ENCODE measurements around the gene LRMDA.
A peak's percentile ranks its signal among the peaks of the same experiment; 100 is the strongest.

The LRMDA gene

DNA sequence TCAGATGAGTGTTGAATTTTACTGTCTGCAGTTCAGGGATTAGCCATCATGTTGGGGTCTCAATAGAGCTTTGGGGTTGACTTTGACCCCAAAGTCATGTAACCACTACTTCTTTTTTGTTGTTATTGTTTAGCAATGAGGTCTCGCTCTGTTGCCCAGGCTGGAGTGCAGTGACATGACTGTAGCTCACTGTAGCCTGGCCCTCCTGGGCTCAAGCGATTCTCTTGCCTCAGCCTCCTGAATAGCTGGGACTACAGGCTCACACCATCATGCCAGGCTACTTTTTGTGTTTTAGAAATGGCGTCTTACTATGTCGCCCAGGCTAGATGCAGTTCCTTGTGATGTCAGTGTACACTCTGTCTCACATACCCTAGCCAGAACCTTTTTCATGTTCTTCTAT is 598.4 kb downstream of the LRMDA start:
- no peak for DNase-seq (ENCODE audit: low read depth)

DNA sequence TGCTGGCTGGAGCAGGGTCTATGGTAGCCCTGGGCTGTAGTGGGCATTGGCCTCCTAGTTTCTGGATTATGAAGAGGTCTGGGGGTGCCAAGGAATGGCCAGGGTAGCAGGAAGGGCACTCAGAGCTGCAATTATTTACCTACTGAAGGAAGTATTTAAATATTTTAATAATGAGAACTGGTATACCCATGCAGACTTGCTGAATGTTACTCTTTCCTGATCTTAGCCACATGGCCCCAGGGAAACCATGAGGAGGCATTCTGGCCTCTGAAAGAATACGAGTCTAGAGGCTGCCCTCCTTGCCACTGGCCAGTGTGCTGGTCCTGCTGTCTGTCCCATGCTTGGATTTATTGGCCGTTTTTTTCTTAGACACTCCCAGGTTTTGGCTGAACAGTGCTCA is 599.7 kb downstream of the LRMDA start:
- DNase-seq (ENCODE audit: low read depth) = no peak

DNA sequence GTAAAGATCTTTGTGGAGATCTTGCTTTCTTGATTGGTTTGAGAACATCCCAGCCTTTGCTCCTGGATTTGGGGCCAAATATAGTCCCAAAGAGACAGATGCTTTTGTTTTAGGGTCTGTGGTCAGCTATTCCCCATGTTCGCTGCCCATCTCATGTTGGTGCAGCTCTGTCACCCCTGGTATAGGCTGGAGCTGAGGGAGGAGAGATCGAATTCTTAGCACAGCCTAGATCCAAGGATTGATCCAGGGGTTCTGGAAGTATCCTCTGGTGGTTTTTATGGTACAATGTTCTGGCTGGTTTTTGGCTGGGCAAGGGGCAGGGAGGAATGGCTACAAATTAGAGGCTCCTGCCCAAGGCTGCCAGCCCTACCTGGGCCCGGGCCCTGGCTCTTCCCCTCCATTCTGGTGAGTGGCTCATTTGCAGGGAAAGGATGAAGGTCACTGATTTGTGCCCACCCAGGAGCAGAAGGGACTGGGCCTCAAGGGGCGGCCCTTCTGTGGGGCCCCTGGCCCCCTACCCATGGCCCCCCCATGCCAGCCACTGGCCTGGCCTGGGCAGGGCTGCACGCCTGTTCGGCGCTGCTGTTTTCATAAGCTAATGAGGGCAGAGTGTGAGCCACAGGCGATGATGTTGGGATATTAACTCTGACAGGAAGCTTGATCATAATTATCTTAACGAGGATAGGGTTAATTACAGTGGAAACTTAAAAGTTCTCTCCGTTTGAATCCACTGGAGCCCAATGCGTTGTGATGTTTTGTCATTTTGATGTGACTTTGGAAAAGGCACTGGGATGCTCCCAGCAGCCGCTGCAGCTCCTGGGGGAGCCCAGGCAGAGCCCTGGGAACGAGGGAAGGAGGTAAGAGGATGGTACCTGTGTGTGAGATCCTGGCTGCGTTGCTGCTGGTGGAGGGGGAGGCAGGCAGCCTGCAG is 600.6 kb downstream of the LRMDA start:
- DNase-seq (ENCODE audit: low read depth) = no peak

DNA sequence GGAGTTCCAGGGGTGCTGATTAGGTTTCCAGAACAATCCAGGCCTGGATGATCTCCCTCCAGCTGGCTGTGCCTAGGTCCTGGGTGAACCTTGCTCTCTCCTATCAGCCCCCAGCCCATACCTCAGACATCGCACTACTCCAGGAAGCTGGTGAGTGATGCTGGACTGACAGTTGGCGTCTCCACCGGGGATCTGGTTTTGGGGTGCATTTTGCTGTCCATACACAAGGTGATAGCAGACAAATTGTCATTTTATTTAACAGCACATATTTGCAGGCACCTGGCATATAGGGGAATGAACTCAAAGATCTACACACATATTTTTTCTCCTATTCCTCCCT is 601.2 kb downstream of the LRMDA start:
- no peak for DNase-seq (ENCODE audit: low read depth)

DNA sequence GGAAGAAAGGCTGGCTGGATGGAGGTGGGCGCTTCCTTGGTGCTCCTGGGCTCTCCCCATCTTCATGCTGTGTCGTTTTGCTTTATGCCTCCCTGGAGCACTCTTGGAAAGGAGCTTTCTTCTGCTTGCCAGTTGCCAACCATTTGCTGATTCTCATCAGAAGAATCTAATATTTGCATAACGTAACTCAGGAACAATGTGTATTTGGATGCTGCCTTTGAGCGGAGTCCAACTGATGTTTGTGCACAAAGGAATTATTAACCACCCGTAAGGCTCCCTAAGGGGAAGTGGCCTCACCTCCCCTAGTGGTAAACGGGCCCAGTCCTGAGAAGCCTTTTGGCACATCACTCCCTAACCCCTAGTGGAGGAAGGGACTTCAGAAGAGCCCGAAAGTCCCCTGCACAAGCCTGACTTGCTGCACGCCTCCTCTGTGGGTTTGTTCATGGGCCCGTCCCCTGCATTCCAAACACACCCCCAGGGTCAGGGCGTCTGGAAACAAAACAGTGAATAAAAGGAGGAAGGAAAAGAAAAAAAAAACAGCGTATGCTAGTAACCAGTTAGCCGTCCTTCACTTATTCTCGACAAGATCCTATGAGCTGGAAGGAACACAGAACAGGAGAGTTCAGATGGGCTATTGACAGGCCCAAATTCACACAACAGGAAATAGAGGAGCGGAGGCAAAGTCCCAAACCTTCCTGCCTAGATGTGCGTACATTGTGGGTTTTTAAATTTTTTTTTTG is 602.2 kb downstream of the LRMDA start:
- DNase-seq (ENCODE audit: low read depth) = peak; percentile 1

DNA sequence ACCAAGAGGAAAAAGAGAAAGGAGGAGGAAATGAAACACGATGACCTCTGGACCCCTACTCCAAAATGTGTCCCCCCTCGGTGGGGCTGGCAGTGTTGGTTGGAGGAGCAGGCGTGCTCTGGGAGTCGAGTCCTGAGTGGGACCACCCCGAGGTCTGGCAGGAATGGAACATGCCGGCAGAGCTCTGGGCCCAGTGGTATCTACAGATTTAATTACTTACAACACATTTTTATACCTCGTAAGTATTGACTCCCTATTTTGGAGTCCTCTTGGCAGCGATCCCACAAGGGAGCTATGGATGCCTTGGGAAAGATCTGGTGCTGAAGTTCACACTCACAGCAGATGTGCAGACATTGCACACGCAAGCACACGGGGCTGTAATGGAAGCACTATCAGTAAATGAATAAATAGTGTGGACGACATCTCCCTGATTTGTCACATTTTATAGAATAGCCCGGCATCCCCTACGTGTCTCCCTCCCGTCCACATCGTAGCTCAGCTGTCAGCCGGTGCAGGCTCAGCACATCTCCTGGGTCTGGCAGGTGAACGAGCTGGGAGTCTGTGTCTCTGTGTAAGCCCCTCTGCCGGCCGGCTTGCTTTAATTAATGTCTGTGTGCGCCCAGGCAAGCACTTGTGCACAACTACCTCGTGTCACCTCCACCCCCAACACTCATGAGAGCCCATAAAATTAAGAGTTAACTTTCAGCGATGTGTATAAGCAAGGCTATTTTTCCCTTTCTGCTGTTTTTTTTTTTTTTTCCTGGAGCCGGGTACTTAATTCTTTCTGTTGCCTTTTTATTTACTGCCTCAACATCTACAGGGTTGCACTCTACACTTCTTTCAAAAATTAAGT is 603.2 kb downstream of the LRMDA start:
- no peak for DNase-seq (ENCODE audit: low read depth)

DNA sequence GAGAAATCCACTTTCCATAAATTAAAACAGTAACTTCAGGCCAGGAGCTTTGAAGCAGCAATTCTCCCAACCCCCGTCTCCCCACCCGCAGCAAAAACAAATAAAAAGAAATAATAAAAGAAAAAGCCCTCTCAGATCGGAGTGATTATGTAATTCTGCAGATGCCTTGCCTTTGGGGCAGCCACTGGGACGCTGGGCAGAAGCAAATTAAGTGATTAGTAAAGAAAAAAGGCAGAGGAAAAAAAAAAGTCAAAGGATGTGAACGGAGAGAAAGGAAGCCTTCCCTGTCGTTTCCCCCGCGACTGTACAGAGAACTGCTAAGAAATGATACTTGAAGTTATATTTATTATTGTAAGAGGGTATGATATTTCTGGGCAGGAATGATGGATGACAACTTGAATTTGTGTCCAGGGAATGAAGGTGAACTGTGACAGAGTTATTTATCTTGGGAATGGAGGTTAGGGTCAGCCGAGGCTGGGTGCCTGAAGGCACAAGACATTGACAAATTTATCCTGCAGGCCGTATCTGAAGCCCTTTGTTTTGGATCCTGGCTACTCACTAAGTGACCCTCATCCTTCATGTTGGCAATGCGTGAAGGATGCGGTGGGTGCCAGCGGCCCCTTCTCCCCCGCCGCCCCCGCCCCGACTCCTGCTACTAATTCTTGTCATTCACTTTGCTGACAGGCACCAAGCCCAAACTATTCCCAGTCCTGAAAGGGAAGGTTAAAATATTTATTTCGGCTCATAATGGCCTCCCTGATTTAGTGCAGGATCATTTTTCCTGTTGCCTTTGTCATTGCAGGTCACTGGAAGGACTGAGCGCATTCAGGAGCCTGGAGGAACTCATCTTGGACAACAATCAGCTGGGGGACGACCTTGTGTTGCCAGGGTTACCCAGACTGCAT is 604.0 kb downstream of the LRMDA start:
- DNase-seq (ENCODE audit: low read depth) = no peak

DNA sequence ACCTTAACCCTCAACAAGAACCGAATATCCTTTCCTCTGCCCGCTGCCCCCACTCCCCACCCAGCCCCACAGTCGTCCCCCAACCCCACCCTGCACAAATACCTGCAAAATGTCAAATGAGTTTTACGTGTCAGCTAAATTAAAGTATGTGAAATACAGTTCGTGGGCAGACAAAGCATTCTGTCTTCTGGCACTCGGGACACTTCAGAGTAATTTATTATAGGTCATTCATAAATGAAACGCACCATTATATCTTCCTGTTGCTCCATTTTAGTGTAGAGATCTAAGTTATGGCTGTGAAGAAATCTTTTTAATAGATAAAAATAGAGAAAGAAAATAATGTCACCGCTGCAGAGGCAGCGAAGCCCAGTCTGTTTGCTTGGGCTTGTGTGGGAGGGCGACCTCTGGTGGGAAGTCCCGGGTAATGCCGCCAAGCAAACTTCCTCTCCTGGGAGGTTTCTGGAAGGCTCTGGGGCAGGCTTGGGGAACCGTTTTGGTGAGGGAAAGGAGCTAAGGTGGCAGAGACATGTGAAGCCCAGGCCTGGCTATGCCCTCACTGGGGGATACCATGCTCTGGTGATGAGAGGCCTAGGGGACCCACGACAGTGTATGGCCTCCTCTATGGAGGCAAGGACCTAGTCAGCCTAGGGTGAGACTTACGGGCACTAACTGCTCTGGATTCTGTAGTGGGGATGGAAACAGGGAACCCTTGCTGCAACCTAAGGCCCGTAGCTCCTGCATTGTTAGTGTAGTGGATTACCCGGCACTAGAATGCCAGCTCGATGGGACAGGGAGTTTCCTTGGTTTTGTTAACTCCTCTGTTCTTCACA is 604.9 kb downstream of the LRMDA start:
- peak; percentile 54 for DNase-seq (ENCODE audit: low read depth)

DNA sequence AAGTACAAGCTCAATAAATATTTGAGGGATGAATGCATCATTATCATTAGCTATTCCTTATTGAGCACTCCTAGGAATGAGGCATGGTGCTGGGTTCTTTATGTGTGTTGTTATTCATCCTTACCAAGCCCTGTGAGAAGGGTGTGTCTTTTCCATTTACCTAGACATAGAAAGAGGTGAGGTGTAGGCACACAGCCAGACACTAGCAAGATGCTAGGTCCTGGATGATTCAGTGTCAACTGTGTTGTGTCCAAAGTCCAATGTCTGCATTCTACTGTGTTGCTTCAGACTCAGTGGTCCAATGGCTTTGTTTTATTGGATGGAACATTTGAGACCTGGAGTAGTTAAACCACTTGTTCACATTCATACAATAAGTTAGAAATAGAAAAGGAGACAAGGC is 605.5 kb downstream of the LRMDA start:
- no peak for DNase-seq (ENCODE audit: low read depth)

DNA sequence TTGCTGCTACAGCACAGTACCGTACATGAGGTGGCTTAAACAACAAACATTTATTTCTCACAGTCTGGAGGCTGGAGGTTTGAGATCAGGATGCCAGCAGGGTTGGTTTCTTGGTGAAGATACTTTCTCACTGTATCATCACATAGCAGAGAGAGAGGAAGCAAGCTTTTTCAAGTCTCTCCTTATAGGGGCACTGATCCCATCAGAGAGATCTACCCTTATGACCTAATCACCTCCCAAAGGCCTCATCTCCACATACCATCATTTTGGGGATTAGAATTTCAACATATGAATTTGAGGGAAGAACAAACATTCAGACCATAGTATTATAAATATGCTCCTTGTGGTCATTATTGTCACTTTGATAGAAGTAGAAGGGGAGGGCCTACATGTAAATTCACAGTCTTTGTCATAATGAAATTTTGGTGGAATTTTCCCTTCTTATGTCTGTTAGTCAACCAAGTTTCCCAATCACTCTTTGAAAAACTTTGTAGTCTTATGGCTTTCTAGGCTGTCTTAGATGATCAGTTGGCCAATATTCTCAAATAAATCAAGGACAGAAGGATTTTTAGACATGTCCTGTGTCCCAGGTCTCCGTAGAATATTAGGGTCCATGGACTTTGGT is 606.2 kb downstream of the LRMDA start:
- DNase-seq (ENCODE audit: low read depth) = no peak

DNA sequence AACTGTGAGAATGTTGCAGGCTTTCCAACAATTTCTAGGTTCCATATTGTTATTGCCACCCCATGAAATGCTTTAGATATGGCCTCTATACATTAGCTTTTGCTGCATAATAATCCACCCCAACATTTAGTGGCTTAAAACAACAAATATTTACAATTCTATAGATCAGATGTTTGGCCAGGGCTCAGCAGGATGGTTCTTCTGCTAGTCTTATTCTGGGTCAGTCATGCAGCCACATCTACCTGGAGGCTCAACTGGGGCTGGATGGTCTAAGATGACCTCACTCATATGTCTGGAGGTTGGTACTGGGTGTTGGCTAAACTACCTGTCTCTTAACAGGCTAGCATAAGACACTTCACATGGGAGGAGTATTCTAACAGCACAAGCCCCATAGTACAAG is 607.3 kb downstream of the LRMDA start:
- DNase-seq (ENCODE audit: low read depth) = no peak

DNA sequence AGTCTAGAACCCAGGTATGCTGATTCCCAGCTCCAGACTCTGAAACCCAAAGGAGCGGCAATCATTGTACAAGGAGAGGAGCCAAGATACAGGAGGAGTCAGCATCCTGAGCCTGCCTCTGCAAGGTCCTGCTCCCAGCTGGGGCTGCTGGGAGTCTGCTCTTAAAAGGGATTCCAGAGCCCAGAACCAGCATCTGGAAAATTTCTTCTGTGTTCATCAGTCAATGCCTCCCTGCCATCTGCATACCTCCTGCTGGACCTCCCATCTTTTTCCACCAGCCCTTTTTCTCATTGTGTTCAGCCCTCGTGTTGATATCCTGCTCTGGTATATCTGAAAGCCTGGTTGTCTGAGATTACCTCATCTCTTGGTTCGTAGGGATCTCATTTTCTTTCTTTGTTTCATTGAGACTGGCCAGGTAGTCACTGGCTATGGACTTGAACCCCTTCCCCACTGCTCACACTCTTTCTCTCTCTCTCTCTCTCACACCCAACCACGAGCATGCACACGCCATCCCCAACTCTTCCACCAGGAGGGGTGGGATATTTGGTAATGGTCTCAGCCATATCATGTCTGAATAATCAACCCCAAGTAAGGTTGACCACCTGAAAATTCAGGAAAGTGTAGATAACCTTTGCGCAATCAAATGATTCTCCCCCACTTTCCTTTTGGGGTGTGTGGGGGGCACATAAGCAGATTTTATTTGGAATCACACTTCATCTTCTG is 608.8 kb downstream of the LRMDA start:
- DNase-seq (ENCODE audit: low read depth) = no peak

DNA sequence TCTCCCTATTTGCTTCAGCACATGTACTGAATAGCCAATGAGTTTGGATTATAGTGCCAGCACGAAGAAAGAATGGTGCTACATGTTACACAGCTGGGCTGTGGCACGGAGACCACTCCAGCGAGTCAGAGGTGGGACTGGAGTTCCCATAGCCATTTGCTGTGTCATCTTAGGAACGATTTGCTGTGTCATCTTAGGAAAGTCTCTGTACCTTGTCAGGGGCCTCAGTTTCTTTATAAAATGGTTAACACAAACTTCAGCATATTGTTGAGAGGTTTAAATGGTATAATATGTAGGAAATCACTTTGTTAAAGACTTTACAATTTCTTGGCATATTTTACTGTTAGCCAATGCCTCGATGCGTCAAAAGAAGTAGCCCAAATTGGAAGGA is 609.4 kb downstream of the LRMDA start:
- no peak for DNase-seq (ENCODE audit: low read depth)

DNA sequence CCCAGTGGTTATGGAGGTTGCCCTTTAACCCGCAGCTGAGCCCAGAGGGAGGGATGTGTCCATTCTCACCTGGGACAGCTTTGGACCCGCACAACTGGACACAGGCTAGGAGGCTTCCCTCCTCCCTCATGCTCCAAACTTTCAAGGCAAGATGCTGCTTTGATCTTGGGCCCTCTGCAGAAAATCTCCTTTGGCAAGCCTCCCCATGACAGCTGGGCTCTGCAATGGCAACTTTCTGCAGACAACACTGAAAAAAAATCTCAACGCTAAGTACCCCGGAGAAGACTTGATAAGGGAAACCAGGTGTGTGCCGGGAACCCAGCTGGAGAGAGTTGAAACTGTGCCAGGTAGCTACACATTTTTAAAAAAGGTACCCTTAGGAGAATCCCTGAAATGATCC is 610.1 kb downstream of the LRMDA start:
- no peak for DNase-seq (ENCODE audit: low read depth)

DNA sequence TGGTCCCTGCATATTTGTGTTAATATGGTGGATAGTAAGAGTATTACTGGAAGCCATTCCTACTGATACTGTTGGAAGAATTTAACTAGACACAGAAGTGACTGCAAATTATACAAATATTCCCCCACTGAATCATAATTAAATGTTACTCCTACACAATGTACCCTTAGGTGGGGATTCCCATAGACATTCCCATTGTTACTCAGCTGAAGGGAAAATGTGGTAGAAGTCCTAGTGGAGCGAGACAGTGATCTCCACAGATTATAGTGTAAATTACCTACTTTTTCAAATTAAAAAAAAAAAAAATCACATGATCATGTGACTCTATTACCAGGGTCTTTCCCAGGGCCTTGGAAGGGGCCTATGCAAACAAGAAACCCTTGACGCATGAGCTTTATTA is 611.8 kb downstream of the LRMDA start:
- no peak for DNase-seq (ENCODE audit: low read depth)

DNA sequence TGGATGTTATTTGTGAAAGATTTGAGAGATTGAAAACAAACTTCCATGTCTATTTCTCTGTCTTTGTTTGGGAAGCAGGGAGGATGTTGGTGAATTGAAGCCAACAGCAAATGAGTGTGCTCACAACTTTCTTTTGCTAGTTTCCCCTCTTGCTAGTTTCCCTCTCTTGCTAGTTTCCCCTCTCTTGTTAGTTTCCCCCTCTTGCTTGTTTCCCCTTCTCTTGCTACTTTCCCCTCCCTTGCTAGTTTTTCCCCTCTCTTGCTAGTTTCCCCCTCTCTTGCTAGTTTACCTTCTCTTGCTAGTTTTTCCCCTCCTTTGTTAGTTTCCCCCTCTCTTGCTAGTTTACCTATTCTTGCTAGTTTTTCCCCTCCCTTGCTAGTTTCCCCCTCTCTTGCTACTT is 613.3 kb downstream of the LRMDA start:
- no peak for DNase-seq (ENCODE audit: low read depth)

DNA sequence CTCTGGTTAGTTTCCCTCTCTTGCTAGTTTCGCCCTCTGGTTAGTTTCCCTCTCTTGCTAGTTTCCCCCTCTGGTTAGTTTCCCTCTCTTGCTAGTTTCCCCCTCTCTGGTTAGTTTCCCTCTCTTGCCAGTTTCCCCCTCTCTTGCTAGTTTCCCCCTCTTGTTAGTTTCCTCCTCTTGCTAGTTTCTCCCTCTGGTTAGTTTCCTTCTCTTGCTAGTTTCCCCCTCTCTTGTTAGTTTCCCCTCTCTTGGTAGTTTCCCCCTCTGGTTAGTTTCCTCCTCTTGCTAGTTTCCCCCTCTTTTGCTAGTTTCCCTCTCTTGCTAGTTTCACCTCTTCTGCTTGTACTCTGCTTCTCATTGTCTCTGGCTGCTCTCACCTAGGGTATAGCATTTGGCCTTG is 613.8 kb downstream of the LRMDA start:
- no peak for DNase-seq (ENCODE audit: low read depth)

DNA sequence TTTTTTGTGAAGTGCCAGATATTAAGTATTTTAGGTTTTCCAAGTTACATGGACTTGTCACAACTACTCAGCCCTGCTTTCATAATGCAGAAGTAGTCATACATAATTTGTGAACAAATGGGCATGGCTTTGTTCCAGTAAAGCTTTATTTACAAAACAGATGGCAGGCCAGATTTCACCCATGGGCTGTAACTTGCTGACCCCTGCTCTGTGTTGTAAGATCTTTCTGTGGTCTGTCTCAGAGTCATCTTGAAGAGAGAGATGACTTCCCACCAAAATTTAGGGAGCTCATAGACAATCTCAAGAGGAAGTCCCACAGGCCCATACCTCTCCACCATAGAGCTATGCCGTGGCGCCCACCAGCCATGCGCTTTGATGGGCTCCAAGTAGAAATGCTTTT is 616.1 kb downstream of the LRMDA start:
- no peak for DNase-seq (ENCODE audit: low read depth)

DNA sequence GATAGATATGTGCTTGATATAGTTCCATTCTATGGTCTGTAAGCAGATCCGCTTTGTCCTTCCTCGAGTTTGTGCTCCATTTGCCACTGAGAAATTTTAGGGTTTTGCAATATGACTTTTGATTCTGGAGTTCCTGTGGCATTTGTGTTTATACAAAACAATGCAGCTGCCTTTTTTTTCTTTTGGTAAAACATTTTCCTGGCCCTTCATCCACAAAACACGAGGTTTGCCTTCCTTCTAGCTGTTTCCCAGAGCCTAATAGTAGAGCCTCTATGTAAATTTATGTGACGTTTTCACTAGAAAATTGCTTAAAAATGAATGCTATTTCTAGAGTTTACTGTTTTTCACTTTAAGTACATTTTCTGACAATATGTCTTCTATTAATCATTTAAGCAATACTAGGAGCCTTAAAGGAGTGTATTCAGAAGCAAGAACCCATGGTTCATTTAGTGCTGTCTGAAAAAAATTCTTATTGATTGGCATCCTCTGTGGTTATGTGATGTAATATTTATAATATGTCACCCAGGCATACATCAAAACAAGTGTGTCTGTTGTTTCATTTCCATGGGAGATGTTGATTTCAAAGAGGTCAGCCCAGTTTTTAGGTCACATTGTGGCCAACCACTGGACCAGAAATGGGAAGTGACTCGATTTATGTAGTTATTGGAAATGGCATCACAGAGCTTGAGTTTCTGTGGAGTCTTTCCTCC is 618.3 kb downstream of the LRMDA start:
- no peak for DNase-seq (ENCODE audit: low read depth)

All from ELR (cell line).